ENCODE data around the gene ROS1. TPM values are rescaled to one million over a fixed set of nuclear protein-coding genes. Genes with fewer than 3 reads are reported as not detected.

The ROS1 gene
- total and polyA plus RNA-seq, 4 experiments from 2014 or later = not detected

GRCh38 chr6:117465691-117466090, 39.9 kb upstream of the ROS1 start:
- no peak overlapping the region for H3K27ac ChIP-seq (ENCODE audit: low read depth, low read length)
- ChIA-PET POLR2A (ENCODE audit: partially characterized antibody) (no interaction called here), CTCF (ENCODE audit: partially characterized antibody) (interaction anchor here (0.6 to 1.2 kb wide), 3 partner anchors 15 to 273 kb away, joined by 3 read pairs; no protein-coding TSS in a partner anchor)
- intact Hi-C loops (cut with micrococcal nuclease) = no loop called here
- H3K36me3 ChIP-seq (ENCODE audit: insufficient read depth, low read length) = no peaks in the 10 kb centered on the region
- Mint-ChIP-seq H3K9me3 (no peaks in the 10 kb centered on the region), H3K4me3 (no peak overlapping the region), H3K27me3 (peaks cover 3 to 8% of the 10 kb centered on the region in 2 donors), H3K36me3 (no peaks in the 10 kb centered on the region), H3K4me1 (peaks cover 0 to 17% (median 3%) of the 10 kb centered on the region in 4 donors), H3K27ac (peak overlapping the region in 1 of 7 donors; percentile 30)
- no peak overlapping the region for H3K4me3 ChIP-seq (ENCODE audit: low read length in 2 of 2)
- no peaks in the 10 kb centered on the region for H3K9me3 ChIP-seq (ENCODE audit: control insufficient read depth in 1 of 2, low read length in 2 of 2)
- H3K27me3 ChIP-seq (ENCODE audit: insufficient read depth, low read length) = no peaks in the 10 kb centered on the region
- H3K4me1 ChIP-seq (ENCODE audit: insufficient read depth, low read length) = no peaks in the 10 kb centered on the region
- DNase-seq = no peak

- Histone ChIP-seq H3K4me1 (ENCODE audit: insufficient read depth, low read length) (no peaks in the 10 kb centered on the region), H3K27ac (ENCODE audit: low read depth, low read length) (no peak overlapping the region), H3K9me3 (ENCODE audit: control insufficient read depth in 1 of 2, low read length in 2 of 2) (no peaks in the 10 kb centered on the region), H3K27me3 (ENCODE audit: insufficient read depth, low read length) (no peaks in the 10 kb centered on the region), H3K36me3 (ENCODE audit: insufficient read depth, low read length) (no peaks in the 10 kb centered on the region), H3K4me3 (ENCODE audit: low read length in 2 of 2) (no peak overlapping the region)
- no peak overlapping the region for H3K4me3 Mint-ChIP-seq
- CTCF ChIA-PET (ENCODE audit: partially characterized antibody) = interaction anchor here (1.0 to 1.2 kb wide), 2 partner anchors 9 to 88 kb away, joined by 3 read pairs; no protein-coding TSS in a partner anchor
- no peak overlapping the region for H3K27ac Mint-ChIP-seq
- peaks cover 2% of the 10 kb centered on the region in 2 donors for H3K27me3 Mint-ChIP-seq
- no peaks in the 10 kb centered on the region for H3K9me3 Mint-ChIP-seq
- DNase-seq = no peak
- H3K4me1 Mint-ChIP-seq = peaks cover 0 to 16% (median 3%) of the 10 kb centered on the region in 4 donors
- intact Hi-C loops (cut with micrococcal nuclease) = no loop called here
- H3K36me3 Mint-ChIP-seq = no peaks in the 10 kb centered on the region
- POLR2A ChIA-PET (ENCODE audit: partially characterized antibody) = no interaction called here
These were observed 39.0 kb upstream of the ROS1 start for GRCh38 chr6:117464700-117465099.

DNA sequence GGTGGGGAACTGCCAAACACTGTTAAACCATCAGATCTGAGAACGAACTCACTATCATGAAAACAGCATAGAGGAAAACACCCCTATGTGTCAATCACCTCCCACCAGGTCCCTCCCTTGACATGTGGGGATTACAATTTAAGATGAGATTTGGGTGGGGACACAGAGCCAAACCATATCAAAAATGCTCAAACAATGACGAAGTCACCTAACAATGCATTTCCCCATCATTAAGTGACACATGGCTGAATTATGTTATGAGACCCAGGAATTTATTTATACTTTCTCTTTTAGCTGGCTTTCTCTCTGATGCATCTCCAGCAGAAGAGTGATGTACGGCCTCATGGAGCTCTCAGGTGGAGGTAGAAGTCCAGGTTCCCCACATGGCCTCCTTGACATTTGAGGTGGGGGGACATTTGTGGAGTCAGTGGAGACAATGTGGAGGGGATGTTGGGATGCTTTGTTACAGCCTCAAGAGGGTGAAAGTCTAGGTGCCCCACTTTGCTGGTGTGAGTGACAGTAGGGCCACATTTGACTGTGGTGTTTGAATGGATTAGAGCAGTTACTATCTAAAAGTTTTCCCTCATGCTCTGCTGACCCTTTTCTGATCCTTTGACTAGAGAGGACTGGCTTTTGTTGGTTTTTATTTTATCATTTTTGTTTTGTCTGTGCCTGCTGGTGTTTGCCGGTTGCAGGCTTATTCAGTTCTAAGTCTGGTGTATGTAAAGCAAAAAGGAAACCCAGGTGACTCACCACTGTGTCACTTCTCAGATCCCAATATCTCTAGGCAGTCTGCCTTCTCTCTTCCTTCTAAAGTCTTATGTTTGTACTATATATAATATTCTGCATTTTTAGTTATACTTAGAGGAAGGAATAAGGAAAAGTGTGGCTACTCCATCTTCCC, 38.3 kb upstream of the ROS1 start:
- Mint-ChIP-seq H3K27me3 (peaks cover 0 to 2% of the 10 kb centered on the region in 2 donors), H3K4me3 (peak overlapping the region in 3 of 8 donors; percentile 17 to 52 (median 24)), H3K4me1 (peaks cover 0 to 9% (median 3%) of the 10 kb centered on the region in 4 donors), H3K36me3 (no peaks in the 10 kb centered on the region), H3K27ac (no peak overlapping the region), H3K9me3 (no peaks in the 10 kb centered on the region)
- H3K36me3 ChIP-seq (ENCODE audit: insufficient read depth, low read length) = no peaks in the 10 kb centered on the region
- no peaks in the 10 kb centered on the region for H3K27me3 ChIP-seq (ENCODE audit: insufficient read depth, low read length)
- H3K4me3 ChIP-seq (ENCODE audit: low read length in 2 of 2) = no peak overlapping the region
- no peaks in the 10 kb centered on the region for H3K4me1 ChIP-seq (ENCODE audit: insufficient read depth, low read length)
- no peak overlapping the region for H3K27ac ChIP-seq (ENCODE audit: low read depth, low read length)
- CTCF ChIA-PET (ENCODE audit: partially characterized antibody) = interaction anchor here (1.0 kb wide), 1 partner anchor 10 kb away, joined by 3 read pairs; no protein-coding TSS in a partner anchor
- DNase-seq = no peak
- no peaks in the 10 kb centered on the region for H3K9me3 ChIP-seq (ENCODE audit: control insufficient read depth in 1 of 2, low read length in 2 of 2)
- POLR2A ChIA-PET (ENCODE audit: partially characterized antibody) = no interaction called here
- intact Hi-C loops (cut with micrococcal nuclease) = no loop called here

- Mint-ChIP-seq H3K36me3 (no peaks in the 10 kb centered on the region), H3K9me3 (no peaks in the 10 kb centered on the region), H3K4me1 (peaks cover 0 to 7% (median 2%) of the 10 kb centered on the region in 4 donors), H3K4me3 (no peak overlapping the region), H3K27ac (peak overlapping the region in 1 of 7 donors; percentile 20), H3K27me3 (peaks cover 0 to 2% of the 10 kb centered on the region in 2 donors)
- intact Hi-C loops (cut with micrococcal nuclease) = loop anchor here (10.0 kb wide), 1 partner anchor 215 kb away; the partner anchor contains the start of gene NUS1
- no peaks in the 10 kb centered on the region for H3K27me3 ChIP-seq (ENCODE audit: insufficient read depth, low read length)
- H3K36me3 ChIP-seq (ENCODE audit: insufficient read depth, low read length) = no peaks in the 10 kb centered on the region
- POLR2A ChIA-PET (ENCODE audit: partially characterized antibody) = no interaction called here
- CTCF ChIA-PET (ENCODE audit: partially characterized antibody) = interaction anchor here (0.7 kb wide), 1 partner anchor 9 kb away, joined by 3 read pairs; no protein-coding TSS in a partner anchor
- no peaks in the 10 kb centered on the region for H3K9me3 ChIP-seq (ENCODE audit: control insufficient read depth in 1 of 2, low read length in 2 of 2)
- H3K27ac ChIP-seq (ENCODE audit: low read depth, low read length) = no peak overlapping the region
- H3K4me3 ChIP-seq (ENCODE audit: low read length in 2 of 2) = no peak overlapping the region
- H3K4me1 ChIP-seq (ENCODE audit: insufficient read depth, low read length) = no peaks in the 10 kb centered on the region
- DNase-seq = no peak
These were observed 33.6 kb upstream of the ROS1 start for GRCh38 chr6:117459204-117459944.

GRCh38 chr6:117456998-117457397, 31.3 kb upstream of the ROS1 start:
- ChIA-PET POLR2A (ENCODE audit: partially characterized antibody) (no interaction called here), CTCF (ENCODE audit: partially characterized antibody) (interaction anchor here (1.0 to 12.6 kb wide), 2 partner anchors 98 to 148 kb away, joined by 3 to 232 read pairs; no protein-coding TSS in a partner anchor)
- DNase-seq = no peak
- H3K4me1 Mint-ChIP-seq = no peaks in the 10 kb centered on the region
- Histone ChIP-seq H3K4me1 (ENCODE audit: insufficient read depth, low read length) (no peaks in the 10 kb centered on the region), H3K27ac (ENCODE audit: low read depth, low read length) (no peak overlapping the region), H3K4me3 (ENCODE audit: low read length in 2 of 2) (no peak overlapping the region), H3K27me3 (ENCODE audit: insufficient read depth, low read length) (no peaks in the 10 kb centered on the region), H3K36me3 (ENCODE audit: insufficient read depth, low read length) (no peaks in the 10 kb centered on the region), H3K9me3 (ENCODE audit: control insufficient read depth in 1 of 2, low read length in 2 of 2) (no peaks in the 10 kb centered on the region)
- H3K27ac Mint-ChIP-seq = no peak overlapping the region
- peaks cover 0 to 4% of the 10 kb centered on the region in 2 donors for H3K27me3 Mint-ChIP-seq
- intact Hi-C loops (cut with micrococcal nuclease) = loop anchor here (10.0 kb wide), 1 partner anchor 218 kb away; the partner anchor contains the start of gene NUS1
- H3K36me3 Mint-ChIP-seq = no peaks in the 10 kb centered on the region
- H3K9me3 Mint-ChIP-seq = peaks cover 0 to 1% (median 0%) of the 10 kb centered on the region in 8 donors
- H3K4me3 Mint-ChIP-seq = no peak overlapping the region

DNA sequence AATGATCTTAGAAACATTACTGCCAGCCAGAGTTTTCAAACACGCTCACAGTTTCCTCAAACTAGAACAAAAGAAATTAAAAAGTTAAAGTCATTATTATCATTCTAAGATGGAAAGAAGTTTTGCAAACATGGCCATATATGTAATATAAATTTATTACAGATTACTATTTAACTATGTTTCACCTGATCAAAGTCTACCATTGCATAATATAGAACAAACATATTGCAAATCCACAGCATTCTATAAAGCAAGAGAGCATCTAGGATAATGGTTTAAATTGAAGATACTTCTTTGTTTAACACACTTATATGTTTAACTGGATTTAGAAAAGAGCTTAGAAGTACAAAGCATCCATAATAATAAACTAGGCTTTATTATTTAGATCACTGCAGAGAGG, 30.5 kb upstream of the ROS1 start:
- H3K36me3 Mint-ChIP-seq = no peaks in the 10 kb centered on the region

More for the DNA sequence above, 30.5 kb upstream of the ROS1 start:
- Histone ChIP-seq H3K27ac (ENCODE audit: low read depth, low read length) (no peak overlapping the region), H3K9me3 (ENCODE audit: control insufficient read depth in 1 of 2, low read length in 2 of 2) (no peaks in the 10 kb centered on the region), H3K27me3 (ENCODE audit: insufficient read depth, low read length) (no peaks in the 10 kb centered on the region), H3K36me3 (ENCODE audit: insufficient read depth, low read length) (no peaks in the 10 kb centered on the region), H3K4me3 (ENCODE audit: low read length in 2 of 2) (no peak overlapping the region), H3K4me1 (ENCODE audit: insufficient read depth, low read length) (no peaks in the 10 kb centered on the region)
- ChIA-PET POLR2A (ENCODE audit: partially characterized antibody) (no interaction called here), CTCF (ENCODE audit: partially characterized antibody) (interaction anchor here (1.0 to 12.6 kb wide), 2 partner anchors 99 to 149 kb away, joined by 3 to 232 read pairs; no protein-coding TSS in a partner anchor)
- Mint-ChIP-seq H3K27me3 (peaks cover 0 to 4% of the 10 kb centered on the region in 2 donors), H3K27ac (no peak overlapping the region), H3K9me3 (peaks cover 0 to 1% (median 0%) of the 10 kb centered on the region in 8 donors), H3K4me3 (no peak overlapping the region), H3K4me1 (no peaks in the 10 kb centered on the region)
- intact Hi-C loops (cut with micrococcal nuclease) = loop anchor here (10.0 kb wide), 1 partner anchor 219 kb away; the partner anchor contains the start of gene NUS1
- no peak for DNase-seq
